ACHN (cell line): ENCODE results near the gene JAK1.
"Not testable (repeated sequence)": the region's sequence is repeated elsewhere in the genome, so short reads cannot be mapped to it uniquely, and the experiment has no call there.

Experiments
- DNase-seq: peaks from one replicate; pipeline ENCODE4 v3.0.0-alpha.2; 2015
- in situ Hi-C: cut with HindIII; loops from 2 replicates; pipeline ENCODE4 v1.10.0; 2017; ENCODE audit warnings: low sequenced_read_pairs, low pct_ligation_motif_present, low pct_unique_long_range_greater_than_20kb

Gene JAK1

DNA sequence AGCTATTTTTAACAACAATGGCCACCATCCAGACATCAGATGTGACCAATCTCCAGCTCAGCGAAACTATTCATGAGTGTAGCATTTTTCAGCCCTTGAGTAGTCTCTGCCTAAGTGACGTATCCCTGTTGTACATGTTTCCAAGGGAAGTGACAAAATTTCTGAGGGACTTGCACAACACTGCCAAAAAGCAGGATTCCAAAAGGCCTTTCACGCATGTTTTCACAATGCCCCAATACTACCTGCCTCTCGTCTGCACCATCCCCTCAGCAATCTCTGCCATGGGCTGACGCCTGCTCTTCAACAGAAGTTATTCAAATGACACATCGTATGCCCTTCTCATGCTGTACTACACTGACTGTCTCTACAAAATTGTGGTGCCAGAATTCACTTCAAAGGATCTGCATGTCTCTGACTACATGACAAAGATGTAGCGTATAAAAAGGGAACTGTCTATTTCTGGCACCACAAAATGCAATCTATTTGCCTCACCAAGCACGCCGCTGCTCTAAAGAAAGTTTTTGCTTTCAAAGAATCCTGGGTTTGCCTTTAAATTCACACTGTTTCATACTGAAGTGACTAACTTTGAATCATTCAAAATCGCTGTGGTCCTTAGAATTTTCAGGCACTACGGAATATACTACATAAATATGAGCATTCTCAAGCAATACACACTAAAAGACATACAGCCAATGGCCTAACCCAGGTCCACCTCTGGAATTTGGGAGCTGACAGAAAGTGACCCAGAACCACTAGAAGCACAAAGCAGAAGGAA, 32.9 kb downstream of the JAK1 start:
- in situ Hi-C loops: no loop called here
- DNase-seq: peak; percentile 57

DNA sequence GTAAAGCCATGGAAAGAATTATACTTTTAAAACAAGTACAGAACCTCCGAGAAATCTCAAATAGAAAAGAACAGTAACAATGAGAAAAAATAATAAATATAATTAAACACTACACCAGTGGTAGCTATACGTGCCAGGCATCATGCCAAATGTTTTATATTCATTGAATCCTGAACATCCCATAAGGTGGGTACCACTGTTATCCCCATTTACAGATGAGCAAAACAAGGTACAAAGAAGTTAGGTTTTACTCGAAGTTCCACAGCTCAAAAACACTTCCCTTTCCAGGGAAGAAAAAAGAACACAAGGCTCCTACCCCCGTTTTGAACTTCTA, 33.4 kb downstream of the JAK1 start:
- no peak for DNase-seq
- in situ Hi-C loops: no loop called here

- in situ Hi-C loops: not testable (repeated sequence)
These were observed 35.7 kb downstream of the JAK1 start for GRCh38 chr1:64930640-64931039.

DNA sequence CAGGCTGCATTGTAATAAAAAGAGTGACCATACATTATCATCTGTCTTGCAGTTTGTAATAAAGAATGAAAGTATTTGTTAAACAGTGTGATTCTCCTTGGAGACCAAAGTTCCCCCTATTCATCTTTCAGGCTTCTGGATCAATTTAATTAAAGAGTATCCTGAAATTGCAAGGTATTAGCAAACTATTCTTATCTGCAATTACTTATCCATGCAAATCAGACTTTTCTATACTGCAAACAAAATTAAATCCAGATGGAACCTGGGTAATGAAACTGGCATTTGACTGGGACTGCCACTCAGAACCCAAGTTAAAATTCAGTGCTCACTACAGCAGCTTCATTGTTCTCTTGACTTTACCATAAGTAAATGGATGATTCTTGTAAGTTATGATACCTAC, 37.1 kb downstream of the JAK1 start:
- no peak for DNase-seq
- in situ Hi-C loops: no loop called here

More at GRCh38 chr1:64930640-64931039, 35.7 kb downstream of the JAK1 start:
- not testable (repeated sequence) for DNase-seq

DNA sequence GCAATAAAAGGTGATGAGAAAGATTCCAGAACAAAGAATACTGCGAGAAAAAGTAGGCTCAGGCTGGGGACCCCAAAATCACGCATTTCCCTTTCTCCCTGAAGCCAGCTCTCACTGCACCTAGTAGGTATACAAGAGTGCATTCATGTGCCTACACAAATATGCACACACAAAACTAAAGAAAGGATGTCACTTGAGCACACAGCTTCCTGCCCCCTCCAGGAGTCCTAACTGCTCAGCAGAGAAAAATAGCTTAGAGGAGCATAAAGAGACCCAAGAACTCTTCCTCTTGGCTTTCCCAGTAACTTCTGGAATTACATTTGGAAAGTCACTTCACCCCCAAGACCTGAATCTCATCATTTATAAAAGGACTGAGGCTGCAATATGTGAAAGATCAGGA, 38.0 kb downstream of the JAK1 start:
- in situ Hi-C loops: no loop called here
- no peak for DNase-seq

DNA sequence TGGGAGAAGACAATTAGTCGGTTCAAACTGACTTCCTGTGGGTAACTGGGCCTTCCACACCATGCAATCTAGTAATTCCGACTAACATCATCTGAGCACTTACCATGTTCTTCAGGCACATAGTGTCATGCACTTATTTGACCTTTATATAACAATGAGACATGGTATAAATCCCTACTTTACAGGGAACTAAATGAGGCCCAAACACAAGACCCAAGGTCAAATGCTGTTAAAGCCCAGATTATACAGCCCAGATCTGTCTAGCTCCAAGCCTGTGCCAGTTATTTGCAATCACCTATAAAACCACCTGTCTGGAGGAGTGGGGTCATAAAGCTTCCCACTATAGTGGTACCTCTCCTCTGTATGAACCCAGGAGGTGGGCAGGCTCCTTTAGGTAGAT, 40.8 kb downstream of the JAK1 start:
- no peak for DNase-seq
- in situ Hi-C loops: no loop called here

- in situ Hi-C loops: no loop called here
- DNase-seq: no peak
These were observed 43.0 kb downstream of the JAK1 start for GRCh38 chr1:64923294-64923718.

DNA sequence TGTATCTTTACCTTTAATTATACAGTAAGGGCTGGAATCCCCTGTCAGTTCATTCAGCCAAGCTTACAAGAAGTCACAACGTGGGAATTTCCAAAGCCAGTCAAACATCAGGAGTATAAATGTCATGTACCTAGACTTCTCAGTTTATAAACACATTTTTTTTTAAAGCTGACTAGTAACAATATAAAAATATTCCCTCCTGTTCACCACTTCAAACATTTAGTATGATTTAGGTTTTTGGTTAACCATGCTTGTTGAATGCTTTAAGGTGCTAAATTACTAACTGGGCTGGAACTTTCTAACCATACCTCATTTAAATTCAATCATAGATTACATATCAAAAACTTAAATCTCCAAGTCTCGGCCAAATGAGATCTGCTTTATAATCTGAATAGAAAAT, 44.0 kb downstream of the JAK1 start:
- in situ Hi-C loops: no loop called here
- DNase-seq: no peak

DNA sequence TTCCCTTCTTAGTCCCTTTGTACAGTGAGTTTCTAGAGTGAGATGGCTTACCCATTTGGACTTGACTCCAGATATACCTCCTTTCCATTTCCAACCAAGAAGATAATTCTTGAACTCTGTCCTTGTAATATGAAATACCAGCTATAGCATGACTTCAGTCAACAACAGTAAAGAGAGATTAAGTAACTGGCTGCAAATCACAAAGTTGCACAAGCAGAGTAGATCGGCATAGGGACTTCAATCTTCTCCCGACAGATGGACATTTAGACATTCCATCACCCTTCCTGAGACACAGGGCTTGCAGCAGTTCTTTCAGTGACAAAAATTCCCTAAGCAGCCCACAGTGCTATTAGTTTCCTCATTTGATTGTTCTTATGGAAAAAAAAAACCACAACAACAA, 44.6 kb downstream of the JAK1 start:
- no peak for DNase-seq
- in situ Hi-C loops: no loop called here

GRCh38 chr1:64920941-64921589, 45.3 kb downstream of the JAK1 start:
- in situ Hi-C loops: no loop called here
- no peak for DNase-seq

GRCh38 chr1:64919120-64919519, 47.2 kb downstream of the JAK1 start:
- in situ Hi-C loops, DNase-seq: not testable (repeated sequence)

- in situ Hi-C loops: no loop called here
- DNase-seq: no peak
These were observed 48.4 kb downstream of the JAK1 start for GRCh38 chr1:64917907-64918306.

- peak; percentile 97 for DNase-seq
- in situ Hi-C loops: no loop called here
These were observed 49.0 kb downstream of the JAK1 start for GRCh38 chr1:64917328-64917861.

DNA sequence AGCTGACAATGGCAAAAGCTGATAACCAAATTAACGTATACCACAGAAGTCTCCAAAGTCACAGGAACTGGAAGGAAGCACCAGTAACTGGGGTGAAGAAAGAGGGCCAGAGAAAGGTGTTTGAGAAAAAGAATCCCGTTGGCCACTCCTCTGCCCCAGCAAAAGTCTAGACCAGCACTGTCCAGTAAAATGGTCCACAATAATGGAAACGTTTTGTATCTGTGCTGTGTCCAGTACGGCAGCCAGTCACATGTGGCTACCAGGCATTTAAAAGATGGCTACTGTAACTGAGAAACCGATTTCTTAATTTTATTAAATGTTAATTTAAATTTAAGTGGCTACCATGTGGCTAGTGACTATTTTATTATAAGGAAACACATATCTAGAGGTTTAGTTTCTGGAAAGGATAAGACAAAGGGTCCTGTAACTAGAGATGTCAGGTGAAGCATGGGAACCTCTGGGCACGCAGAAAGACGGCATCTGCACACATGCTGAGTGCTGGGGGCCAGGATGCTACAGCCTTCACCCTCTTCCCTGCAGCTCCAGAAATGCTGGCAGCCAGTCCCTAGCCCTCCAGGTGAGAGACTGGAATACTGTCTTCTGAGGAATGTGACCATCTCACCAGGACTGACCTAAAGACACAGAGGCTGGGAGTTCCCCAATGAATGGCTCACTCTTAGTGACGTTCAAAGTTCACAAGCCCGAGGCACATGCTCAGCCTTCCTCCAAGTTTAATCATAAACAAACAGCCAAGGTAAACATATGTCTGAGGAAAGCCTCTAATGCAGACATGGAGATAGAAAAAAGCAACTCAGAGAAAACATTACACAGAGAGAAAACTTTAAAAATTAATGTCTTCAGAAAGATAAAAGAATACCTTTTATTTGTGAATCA, 50.7 kb downstream of the JAK1 start:
- DNase-seq: peak; percentile 75
- in situ Hi-C loops: no loop called here

GRCh38 chr1:64913361-64914015, 52.9 kb downstream of the JAK1 start:
- in situ Hi-C loops: no loop called here
- no peak for DNase-seq

DNA sequence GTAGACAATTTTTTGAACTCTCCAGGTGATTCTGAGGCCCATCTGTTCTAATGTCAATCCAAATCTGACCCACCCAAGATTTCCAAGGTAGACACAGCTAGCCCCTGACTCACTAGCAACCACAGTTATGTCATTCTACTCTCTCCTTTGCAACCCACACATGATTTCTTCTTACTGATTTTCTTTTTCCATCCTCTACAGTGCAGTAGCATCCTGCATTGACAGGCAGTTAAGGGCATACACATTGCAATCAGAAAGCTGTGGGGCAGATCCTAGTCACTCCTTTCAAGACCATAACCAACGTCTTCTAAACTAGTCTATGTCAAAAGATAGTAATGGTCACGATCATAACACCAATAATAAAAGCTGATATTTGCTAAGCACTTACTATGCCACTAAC, 54.2 kb downstream of the JAK1 start:
- in situ Hi-C loops: no loop called here
- no peak for DNase-seq

DNA sequence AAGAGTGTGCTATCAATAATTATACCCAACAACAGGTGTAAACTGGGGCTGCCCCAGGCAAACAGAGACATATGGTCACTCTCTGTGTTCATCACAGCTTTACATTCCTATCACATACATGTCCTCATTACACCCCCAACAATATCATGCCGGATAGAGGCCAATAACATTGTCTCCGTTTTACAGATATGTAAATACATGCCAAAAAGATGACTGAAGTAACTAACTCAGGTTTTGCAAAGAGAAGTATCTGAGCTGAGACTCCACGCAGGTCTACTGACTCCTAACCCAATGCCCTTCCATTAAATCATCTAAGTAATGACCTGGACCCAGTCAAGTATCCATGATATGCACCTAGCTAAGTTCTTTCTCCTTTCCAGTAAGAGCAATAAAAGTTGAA, 55.0 kb downstream of the JAK1 start:
- no peak for DNase-seq

GRCh38 chr1:64909031-64909430, 57.3 kb downstream of the JAK1 start:
- in situ Hi-C loops: no loop called here
- no peak for DNase-seq

More for the DNA sequence above, 55.0 kb downstream of the JAK1 start:
- in situ Hi-C loops: no loop called here

GRCh38 chr1:64908575-64908974, 57.8 kb downstream of the JAK1 start:
- in situ Hi-C loops: no loop called here
- DNase-seq: no peak
